ENCODE data around the gene TMEM175. TPM values are rescaled to one million over a fixed set of nuclear protein-coding genes. Genes with fewer than 3 reads are reported as not detected.
"Not testable (repeated sequence)": the region's sequence is repeated elsewhere in the genome, so short reads cannot be mapped to it uniquely, and the experiment has no call there.

TMEM175 gene
- total RNA-seq, 1 experiment from 2014 or later = 15.0 TPM

- H3K27me3 ChIP-seq = no peaks in the 10 kb centered on the region
- H3K4me3 ChIP-seq = no peak overlapping the region
- no peak for DNase-seq
Measured at GRCh38 chr4:996997-997374, 64.7 kb downstream of the TMEM175 start.

DNA sequence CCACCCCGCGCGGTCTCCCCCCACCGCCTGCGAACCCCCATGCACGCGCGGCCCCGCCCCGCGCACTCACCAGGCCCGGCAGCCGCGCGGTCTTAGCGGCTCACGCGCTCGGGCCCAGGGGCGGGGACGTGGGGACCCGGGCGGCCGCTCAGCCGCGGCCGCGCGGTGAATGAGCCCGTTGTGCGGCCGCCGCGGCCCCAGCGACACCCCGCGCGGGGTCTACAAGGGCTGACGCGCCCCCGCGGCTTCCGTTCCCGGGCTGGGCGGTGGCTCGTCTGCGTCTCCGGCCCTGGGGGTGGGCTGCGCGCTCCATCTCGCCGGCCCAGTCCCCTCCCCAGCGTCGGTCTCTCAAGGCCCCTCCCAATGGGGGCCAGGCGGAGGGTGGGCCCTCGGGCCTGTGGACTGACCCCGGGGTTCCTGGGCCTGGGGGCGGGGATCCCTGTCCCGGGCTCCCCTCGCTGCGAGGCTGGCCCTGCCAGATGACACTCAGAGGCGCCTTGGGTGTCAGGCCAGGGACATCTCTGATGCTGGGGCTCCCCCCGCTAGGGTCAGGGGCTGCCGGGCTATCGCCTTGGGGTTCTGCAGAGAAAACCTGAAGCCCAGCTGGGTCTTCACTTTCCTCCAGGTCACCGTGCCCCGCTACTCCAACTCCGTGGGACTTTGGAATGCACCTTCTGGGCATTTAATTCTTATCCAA is 65.3 kb downstream of the TMEM175 start:
- DNase-seq = no peak
- H3K4me3 ChIP-seq = no peak overlapping the region
- no peaks in the 10 kb centered on the region for H3K9me3 ChIP-seq
- no peaks in the 10 kb centered on the region for H3K27me3 ChIP-seq
- no peaks in the 10 kb centered on the region for H3K36me3 ChIP-seq

More at GRCh38 chr4:996997-997374, 64.7 kb downstream of the TMEM175 start:
- no peaks in the 10 kb centered on the region for H3K36me3 ChIP-seq
- no peaks in the 10 kb centered on the region for H3K9me3 ChIP-seq

DNA sequence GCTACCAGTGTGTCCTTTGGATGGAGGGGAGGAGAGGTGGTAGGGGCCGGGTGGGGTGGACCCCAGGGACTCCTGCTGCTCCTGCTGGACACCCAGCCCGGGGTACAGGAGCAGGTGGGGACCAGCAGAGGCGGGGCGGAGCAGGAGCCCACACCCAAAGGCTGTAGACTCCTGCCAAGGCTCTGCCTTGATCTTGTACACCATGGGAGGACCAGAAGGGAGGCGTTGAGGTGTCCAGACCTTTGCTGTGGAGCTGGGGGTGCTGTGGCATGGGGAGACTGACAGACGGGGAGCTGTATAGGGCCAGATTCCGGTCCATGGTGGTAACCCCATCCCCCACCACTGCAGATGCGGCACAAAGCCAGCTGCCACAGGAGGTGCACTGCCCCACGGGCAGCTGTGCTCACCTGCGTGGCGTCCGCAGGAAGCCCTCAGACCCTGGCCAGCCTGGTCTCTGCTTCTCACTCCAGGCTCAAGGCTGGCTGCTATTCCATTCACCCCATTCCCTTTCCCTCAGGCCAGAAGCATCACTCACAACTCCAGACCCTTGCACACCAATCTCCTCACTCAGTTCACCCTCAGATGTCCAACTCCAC is 65.9 kb downstream of the TMEM175 start:
- Histone ChIP-seq H3K9me3 (no peaks in the 10 kb centered on the region), H3K27me3 (no peaks in the 10 kb centered on the region), H3K4me3 (no peak overlapping the region), H3K36me3 (no peaks in the 10 kb centered on the region)
- no peak for DNase-seq

GRCh38 chr4:999240-999863 is 67.1 kb downstream of the TMEM175 start:
- not testable (repeated sequence) for H3K9me3 ChIP-seq, H3K36me3 ChIP-seq, H3K4me3 ChIP-seq, H3K27me3 ChIP-seq, DNase-seq

GRCh38 chr4:999882-1000425 is 67.7 kb downstream of the TMEM175 start:
- no peak for DNase-seq
- no peak overlapping the region for H3K4me3 ChIP-seq
- H3K36me3 ChIP-seq = no peaks in the 10 kb centered on the region
- no peaks in the 10 kb centered on the region for H3K27me3 ChIP-seq
- no peaks in the 10 kb centered on the region for H3K9me3 ChIP-seq

- Histone ChIP-seq H3K4me3 (no peak overlapping the region), H3K36me3 (no peaks in the 10 kb centered on the region), H3K27me3 (no peaks in the 10 kb centered on the region), H3K9me3 (no peaks in the 10 kb centered on the region)
- no peak for DNase-seq
Measured at GRCh38 chr4:1000686-1001260, 68.5 kb downstream of the TMEM175 start.

DNA sequence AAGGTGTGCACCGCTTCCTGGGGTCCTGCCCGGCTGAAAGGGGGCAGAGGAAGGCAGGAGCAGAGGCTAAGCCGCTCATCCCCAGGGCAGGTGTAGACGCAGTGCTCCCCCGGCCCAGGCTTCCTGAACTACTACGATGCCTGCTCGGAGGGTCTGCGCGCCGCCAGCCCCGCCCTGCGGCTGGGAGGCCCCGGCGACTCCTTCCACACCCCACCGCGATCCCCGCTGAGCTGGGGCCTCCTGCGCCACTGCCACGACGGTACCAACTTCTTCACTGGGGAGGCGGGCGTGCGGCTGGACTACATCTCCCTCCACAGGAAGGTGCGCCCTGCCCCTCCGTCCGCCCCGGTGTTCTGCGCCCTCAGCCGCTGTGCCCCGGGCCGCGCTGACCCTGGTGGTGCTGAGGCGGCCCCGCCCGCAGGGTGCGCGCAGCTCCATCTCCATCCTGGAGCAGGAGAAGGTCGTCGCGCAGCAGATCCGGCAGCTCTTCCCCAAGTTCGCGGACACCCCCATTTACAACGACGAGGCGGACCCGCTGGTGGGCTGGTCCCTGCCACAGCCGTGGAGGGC is 69.4 kb downstream of the TMEM175 start:
- Histone ChIP-seq H3K9me3 (no peaks in the 10 kb centered on the region), H3K36me3 (no peaks in the 10 kb centered on the region), H3K27me3 (no peaks in the 10 kb centered on the region), H3K4me3 (no peak overlapping the region)
- no peak for DNase-seq

DNA sequence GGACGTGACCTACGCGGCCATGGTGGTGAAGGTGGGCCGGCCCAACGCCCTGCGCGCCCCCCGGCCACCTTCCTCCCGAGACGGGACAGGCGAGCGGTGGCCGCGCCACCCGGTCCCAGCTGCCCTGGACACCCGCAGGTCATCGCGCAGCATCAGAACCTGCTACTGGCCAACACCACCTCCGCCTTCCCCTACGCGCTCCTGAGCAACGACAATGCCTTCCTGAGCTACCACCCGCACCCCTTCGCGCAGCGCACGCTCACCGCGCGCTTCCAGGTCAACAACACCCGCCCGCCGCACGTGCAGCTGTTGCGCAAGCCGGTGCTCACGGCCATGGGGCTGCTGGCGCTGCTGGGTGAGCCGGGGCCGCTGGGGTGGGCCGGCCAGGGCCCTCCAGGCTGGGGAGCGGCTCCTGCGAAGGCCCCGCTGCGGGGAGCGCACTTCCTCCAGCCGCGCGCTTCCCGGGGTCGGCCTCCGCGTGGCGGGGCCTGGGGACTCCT is 69.9 kb downstream of the TMEM175 start:
- Histone ChIP-seq H3K27me3 (no peaks in the 10 kb centered on the region), H3K36me3 (no peaks in the 10 kb centered on the region), H3K9me3 (no peaks in the 10 kb centered on the region), H3K4me3 (no peak overlapping the region)
- no peak for DNase-seq

DNA sequence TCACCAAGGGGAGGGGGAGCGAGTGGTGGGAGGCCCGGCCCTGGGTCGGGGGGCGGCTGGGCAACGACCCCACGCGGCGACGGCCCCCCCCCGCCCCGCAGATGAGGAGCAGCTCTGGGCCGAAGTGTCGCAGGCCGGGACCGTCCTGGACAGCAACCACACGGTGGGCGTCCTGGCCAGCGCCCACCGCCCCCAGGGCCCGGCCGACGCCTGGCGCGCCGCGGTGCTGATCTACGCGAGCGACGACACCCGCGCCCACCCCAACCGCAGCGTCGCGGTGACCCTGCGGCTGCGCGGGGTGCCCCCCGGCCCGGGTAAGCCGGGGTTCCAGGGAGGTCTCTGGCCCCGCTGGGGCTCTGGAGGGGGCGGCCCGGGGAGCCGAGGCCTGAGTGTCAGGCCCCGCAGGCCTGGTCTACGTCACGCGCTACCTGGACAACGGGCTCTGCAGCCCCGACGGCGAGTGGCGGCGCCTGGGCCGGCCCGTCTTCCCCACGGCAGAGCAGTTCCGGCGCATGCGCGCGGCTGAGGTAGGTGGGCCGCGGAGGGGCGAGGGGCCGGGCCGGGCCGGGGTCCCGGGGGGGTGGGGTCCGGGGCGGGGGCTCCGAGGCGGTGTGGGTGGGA is 70.5 kb downstream of the TMEM175 start:
- no peak for DNase-seq
- Histone ChIP-seq H3K9me3 (no peaks in the 10 kb centered on the region), H3K36me3 (no peaks in the 10 kb centered on the region), H3K4me3 (no peak overlapping the region), H3K27me3 (no peaks in the 10 kb centered on the region)

DNA sequence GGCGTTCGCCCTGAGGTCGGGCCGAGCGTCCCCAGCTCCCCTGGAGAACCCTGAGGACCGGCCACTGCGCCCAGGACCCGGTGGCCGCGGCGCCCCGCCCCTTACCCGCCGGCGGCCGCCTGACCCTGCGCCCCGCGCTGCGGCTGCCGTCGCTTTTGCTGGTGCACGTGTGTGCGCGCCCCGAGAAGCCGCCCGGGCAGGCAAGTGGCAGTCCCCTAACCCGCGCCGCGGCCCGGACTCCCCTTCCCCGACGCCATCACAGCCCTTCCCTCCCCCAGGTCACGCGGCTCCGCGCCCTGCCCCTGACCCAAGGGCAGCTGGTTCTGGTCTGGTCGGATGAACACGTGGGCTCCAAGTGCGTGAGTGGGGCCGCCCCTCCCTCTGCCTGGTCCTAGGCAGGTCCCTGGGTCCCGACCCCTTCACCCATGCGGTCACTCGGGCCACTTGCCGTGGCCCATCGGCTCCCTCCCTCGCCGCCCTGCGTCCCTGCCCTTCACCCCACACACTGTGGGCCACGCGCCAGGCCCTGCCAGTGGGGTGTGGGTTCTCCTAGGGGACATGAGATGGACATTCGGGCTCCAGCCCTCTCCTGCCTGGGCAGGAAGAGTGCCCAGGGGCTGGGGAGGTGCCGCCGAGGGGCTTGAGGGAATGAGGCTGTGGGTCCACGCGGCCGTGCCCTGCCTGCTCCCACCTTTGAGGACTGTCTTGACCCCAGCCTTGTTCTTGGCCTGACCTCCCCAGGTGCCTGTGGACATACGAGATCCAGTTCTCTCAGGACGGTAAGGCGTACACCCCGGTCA is 71.2 kb downstream of the TMEM175 start:
- no peak for DNase-seq
- no peaks in the 10 kb centered on the region for H3K36me3 ChIP-seq
- H3K9me3 ChIP-seq = no peaks in the 10 kb centered on the region
- no peak overlapping the region for H3K4me3 ChIP-seq
- no peaks in the 10 kb centered on the region for H3K27me3 ChIP-seq

GRCh38 chr4:1004071-1004418 is 71.8 kb downstream of the TMEM175 start:
- DNase-seq = no peak
- H3K9me3 ChIP-seq = no peaks in the 10 kb centered on the region
- no peaks in the 10 kb centered on the region for H3K36me3 ChIP-seq
- no peak overlapping the region for H3K4me3 ChIP-seq
- H3K27me3 ChIP-seq = no peaks in the 10 kb centered on the region

DNA sequence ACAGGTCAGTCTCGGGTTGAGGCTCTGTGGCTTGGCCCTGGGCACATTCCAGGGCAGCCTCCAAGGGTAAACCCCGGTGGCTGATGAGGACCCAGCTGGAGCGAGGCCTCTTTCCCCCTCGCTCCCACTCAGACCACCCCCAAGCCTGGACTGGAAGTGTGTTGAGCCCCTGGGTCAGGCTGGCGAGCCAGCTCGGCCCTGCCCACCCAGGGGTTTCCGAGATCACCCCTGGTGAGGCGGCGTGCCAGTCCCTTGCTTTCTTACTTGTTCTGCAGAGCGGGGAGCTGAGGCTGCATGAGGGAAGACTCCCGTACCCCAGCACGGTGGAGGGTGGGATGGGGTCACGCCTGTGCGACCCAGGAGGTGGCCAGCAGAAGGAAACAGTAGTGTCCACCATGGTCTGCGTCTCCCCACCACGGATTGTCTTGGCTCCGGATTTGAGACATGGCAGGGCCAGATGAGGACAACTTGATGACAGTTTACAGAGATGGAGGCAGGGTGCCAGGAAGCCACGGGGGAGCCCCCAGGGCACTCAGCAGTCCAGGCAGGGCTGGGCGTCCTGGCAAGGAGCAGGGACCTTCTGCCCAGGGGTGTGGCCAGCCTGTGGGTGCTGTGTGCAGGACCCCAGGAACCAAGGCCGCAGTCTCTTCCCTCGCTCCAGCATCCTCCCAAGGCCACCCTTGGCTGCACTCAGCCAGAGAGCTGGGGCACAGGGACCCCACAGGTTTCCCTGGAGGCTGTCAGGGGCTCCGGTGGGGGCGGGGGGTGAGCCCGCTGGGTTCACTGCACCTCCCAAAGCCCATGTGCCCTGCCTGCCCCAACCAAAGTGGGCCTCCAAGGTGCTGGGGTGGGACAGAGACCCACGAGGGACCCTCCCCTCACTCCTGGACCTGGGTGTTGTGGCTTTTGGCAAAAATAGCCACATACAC is 72.6 kb downstream of the TMEM175 start:
- no peak overlapping the region for H3K4me3 ChIP-seq
- no peak for DNase-seq
- H3K9me3 ChIP-seq = no peaks in the 10 kb centered on the region
- no peaks in the 10 kb centered on the region for H3K27me3 ChIP-seq
- H3K36me3 ChIP-seq = no peaks in the 10 kb centered on the region

- Histone ChIP-seq H3K36me3 (no peaks in the 10 kb centered on the region), H3K9me3 (no peaks in the 10 kb centered on the region), H3K27me3 (no peaks in the 10 kb centered on the region), H3K4me3 (no peak overlapping the region)
- no peak for DNase-seq
Measured at GRCh38 chr4:1006856-1007255, 74.6 kb downstream of the TMEM175 start.

All from MG63 (cell line).